HG03460 (cell line): ENCODE measurements around the gene HK1.

Experiments used
- ATAC-seq: cut with Tn5 transposase; IDR thresholded peaks from one replicate; pipeline ENCODE4 v1.9.1; 2021; ENCODE audit not compliant: unreplicated experiment

The HK1 gene

DNA sequence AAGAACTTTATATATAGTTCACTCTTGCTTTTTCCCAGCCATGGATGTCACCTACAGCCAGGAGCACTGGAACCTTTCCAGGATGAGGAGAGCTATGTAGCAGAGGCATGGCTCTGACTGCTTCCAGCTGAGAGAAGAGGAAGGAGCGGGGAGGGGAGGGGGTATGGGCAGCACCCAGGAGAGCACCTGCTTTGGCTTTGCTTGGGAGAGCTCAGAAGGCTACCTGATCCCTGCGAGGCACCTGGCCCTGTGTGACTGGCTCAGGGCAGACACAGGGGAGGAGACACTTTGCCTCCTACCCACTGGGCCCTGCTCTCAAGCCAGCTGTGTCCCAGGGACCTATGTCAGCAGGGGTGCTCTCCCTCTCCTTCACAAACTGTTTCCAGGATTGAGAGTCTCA, 67.1 kb downstream of the HK1 start:
- ATAC-seq = no peak

DNA sequence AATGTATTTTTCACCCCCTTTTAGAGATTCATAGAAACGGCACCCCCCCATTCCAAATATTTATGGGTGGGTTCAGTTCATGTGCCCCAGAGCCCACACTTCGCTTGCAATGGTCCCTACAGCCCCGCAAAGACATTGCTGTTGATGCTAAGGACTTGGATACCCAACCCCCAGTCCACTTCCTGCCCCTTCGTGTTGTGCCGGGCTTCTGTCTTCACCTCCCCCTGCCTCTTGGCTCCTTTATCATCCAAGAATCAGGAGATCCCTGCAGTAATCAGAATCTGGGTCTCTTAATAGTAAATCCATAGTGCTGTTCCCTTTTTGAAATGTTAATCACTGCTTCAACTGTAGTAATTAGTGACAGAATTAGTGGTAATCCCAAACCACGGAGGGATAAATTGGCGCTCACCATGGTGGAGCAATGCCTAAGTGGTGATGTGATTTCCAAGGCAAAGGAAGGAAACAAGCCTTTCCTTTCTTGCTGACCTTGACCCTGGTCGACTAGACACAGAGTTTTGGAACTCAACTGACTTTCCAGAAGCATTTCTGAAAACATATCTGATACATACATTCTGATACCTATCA, 67.7 kb downstream of the HK1 start:
- no peak for ATAC-seq

DNA sequence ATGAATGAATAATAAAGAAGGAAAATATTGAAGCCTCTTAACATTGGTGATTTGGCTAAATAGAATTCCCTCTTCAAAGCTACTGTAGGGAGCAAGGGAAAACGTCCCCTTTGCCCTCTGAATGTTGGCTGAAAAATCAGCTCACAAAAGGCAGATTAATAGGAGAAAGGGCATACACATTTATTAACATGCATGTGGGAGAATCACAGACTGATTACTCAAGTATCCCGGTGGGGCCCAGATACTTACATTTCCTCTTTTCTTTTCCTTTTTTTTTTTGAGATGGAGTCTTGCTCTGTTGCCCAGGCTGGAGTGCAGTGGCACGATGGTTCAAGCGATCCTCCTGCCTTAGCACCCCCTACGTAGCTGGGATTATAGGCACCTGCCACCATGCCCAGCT, 68.5 kb downstream of the HK1 start:
- no peak for ATAC-seq

DNA sequence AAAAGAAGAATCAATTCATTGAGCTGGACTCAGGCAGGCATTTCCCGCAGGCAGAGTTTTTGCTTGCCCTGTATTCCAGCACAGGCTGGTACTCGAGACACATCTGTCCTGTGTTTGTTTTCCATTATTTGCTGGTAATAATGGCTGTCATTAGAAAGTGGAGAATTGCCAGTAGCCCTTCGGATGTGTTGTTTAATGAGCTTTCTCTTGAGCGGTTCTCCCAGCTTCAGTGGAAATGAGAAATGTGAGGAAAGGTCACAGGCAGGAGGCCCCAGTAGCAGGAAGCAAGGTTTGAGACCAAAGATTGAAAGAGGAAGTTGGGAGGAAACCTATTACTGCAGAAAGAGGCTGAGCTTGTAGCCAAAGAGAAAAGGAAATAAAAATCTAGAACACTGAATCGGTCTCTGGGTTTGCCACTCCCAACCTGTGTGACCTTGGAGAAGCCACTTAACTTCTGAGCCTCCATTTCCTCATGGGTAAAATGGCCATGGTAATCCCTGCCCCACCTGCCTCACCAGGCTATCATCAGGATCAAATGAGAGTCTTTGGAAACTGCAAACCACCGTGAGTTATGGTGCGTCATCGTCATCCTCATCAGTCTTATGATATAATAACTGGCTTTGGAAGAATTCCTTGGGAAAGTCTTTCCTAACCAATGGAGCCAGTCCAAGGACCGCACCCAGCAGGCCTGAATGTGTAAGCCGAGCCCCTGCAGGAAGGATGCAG, 70.7 kb downstream of the HK1 start:
- ATAC-seq = no peak

DNA sequence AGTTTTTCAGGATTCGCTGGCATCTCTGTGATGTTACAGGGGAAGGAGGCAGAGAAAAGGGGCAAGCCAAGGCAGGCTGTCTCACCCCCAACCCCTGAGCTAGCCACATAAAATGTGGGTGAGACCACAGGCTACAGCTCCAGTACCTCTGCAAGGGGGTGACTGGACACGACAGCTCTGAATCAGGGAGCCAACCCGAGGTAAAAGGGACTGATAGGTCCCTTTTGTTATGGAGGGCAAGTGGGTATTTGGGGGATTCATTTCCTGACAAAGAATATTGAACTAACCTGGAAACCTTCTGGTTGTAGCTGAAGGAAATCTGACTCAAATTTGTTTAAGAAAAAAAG, 71.2 kb downstream of the HK1 start:
- no peak for ATAC-seq

DNA sequence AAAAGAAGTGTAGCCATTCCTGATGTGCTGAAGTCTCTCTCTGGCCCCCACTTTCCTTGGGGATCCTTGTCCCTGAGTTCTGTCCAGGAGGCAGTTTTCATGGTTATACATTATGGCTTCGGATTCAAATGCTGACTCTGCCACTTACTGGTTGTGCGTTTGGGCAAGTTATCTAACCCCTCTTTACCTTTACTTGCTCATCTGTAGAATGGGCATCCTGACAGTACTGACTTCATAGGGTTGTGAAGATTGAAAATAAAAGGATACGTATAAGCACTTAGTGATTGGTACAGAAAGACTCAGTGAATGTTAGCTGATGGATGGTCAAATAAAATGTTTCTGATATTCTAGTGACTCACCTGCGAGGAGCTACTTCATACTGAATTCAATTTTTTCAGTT, 73.3 kb downstream of the HK1 start:
- no peak for ATAC-seq

DNA sequence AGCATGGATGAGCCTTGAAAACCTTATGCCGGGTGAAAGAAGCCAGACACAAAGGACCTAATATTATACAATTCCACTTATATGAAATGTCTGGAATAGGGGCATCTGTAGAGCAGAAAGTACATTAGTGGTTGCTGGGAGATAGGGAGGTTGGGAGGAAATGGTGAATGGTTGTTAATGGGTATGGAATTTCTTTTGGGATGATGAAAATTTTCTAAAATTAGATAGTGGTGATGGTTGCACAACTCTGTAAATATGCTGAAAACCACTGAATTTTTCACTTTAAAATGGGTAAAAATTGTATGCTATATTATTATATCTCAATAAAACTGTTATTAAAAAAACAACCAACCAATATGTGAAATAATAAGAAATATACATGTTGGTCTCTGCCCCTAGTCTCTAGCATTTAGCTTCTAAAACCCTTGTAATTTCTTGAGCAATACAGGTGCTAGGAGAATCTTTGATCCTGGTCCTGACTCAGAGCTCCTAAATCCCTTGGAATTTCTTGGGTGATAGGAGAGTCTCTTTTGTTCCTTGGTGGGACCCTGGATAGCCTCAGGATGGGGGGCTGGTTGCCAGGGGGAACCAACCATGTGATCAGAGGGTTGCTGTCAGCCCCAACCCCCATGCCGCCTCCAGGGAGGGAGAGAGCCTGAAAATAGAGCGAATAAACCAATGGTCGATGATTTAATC, 74.4 kb downstream of the HK1 start:
- ATAC-seq = no peak

DNA sequence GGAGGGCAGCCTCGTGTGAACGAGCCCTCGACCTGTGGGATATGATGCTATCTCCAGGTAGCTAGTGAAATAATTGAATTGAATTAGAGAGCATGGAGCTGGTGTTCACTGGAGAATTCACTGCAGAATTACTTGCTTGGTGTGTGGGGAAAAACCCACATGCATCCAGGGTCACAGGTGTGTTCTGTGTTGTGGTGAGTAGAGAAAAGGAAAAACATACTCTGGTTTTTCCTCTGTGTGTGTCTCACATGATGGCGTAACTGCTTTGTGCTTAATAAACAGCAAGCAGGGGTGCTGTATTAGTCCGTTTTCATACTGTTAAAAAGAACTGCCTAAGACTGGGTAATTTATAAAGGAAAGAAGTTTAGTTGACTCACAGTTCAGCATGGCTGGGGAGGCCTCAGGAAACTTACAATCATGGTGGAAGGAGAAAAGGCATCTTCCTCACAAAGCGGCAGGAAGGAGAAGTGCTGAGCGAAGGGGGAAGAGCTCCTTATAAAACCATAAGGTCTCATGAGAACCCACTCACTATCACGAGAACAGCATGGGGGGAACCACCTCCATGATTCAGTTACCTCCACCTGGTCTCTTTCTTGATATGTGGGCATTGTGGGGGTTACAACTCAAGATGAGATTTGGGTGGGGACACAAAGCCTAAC, 75.8 kb downstream of the HK1 start:
- ATAC-seq = no peak

DNA sequence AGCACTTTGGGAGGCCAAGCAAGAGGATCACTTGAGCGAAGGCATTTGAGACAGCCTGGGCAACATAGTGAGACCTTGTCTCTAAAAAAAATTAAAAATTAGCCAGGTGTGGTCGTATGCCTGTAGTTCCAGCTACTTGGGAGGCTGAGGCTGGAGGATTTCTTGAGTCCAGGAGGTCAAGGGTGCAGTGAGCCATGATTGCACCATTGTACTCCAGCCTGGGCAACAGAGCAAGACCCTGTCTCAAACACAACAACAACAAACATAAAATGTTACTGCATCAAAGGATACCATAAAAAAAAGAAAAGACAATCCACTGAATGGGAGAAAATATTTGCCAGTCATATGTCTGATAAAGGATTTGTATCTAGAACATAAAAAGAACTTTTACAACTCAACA, 77.9 kb downstream of the HK1 start:
- no peak for ATAC-seq

DNA sequence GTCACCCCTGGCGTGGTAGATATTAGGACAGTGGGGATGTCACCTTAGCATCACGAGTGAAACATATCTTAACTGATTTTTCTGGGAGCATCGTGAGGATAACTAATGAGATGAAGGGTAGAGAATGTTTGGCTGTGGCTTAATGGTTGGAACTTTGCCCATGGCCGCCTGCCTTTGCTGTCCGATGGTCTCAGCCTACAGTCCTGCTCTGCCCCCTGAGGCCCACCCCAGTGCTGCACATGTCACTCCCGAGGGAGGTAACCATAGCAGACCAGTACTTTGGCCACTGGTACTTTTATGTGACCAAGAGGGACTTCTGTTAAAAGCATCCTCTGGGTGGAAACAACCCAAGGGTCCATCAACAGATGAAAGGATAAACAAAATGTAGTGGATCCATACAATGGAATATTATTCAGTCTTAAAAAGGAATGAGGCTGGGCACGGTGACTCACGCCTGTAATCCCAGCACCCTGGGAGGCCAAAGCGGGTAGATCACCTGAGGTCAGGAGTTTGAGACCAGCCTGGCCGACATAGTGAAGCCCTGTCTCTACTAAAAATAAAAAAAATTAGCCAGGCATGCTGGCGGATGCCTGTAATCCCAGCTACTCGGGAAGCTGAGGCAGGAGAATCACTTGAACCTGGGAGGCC, 80.0 kb downstream of the HK1 start:
- no peak for ATAC-seq

DNA sequence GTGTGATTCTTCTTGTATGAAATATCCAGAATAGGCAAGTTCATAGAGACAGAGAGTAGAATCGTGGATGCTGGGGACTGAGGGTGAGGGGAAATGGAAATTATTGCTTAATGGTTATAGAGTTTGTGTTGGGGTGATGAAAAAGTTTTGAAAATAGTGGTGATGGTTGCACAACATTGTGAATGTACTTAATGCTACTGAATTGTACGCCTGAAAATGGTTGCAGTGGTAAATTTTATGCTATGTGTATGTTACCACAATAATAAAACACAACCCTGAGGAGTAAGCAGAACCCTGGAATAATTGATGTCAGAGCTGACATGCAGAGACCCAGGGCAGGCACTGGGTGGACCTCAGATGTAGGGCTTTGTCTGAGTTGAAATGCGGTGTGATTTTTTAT, 80.9 kb downstream of the HK1 start:
- no peak for ATAC-seq

DNA sequence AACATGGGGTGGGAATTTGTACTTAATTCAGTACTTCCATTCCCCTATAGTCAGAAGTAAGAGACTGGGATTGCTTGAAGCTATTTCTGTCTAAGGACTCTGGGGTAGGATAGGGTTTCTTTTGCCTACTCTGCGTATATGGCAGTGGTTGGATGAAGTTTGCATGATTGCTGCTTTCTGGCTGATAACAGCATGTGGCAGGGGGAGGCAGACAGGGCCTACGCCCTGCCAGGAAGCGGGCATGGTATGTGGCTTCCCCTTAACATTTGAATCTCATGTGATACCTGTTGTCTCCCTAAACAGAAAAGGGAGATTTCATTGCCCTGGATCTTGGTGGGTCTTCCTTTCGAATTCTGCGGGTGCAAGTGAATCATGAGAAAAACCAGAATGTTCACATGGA, 81.3 kb downstream of the HK1 start:
- no peak for ATAC-seq

DNA sequence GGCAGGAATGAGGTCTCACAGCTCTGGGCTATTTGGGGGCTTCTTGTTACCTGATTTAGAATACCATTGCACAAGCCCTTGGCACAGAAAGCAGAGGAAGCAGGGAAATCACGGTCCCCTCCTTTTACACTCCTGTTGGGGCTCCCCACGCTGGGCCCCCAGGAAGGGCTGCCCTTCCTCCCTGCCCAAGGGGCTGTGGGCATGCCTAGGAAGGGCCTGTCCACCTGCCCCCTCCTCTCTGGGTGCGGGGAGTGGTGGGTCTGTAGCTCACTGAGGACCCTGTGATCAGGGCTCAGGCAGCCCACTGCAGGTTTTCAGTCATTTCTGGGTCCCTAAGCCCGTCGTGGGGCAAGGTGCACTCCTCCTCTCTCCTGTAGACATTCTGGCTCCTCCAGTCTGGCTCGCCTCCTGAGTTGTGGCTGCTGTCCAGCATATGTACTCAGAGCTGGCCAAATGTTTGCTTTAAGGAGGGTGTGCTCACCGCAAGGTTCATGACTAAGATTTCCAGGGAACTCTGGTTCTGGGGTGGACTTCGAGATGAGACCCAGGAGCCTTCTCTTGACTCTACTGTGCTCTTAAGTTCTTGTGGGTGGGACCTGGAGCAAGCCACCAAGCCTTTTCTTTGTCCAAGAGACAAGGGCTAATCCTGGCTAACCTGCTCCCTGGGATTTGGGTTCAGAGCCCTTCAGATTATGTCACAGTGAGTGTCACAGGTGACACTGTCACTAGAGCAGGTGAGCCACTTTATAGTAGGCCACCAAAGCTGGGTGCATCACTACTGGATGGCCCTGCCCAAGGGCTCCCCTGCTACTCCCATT, 82.4 kb downstream of the HK1 start:
- no peak for ATAC-seq

DNA sequence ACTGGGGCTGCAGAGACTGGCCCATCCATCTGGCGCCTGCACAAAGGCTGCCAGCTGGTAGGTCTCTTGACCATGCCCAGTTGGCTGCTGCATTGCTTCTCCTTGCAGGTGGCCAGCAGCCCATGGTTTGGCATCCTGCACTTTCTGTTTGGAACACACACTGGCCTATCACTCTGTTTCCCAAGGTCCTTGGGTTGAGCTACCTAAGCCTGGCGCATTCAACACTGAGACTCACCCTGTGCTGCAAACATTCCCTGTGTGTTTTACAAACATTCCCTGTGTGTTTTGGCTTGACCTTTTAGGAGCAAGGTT, 83.0 kb downstream of the HK1 start:
- ATAC-seq = no peak

DNA sequence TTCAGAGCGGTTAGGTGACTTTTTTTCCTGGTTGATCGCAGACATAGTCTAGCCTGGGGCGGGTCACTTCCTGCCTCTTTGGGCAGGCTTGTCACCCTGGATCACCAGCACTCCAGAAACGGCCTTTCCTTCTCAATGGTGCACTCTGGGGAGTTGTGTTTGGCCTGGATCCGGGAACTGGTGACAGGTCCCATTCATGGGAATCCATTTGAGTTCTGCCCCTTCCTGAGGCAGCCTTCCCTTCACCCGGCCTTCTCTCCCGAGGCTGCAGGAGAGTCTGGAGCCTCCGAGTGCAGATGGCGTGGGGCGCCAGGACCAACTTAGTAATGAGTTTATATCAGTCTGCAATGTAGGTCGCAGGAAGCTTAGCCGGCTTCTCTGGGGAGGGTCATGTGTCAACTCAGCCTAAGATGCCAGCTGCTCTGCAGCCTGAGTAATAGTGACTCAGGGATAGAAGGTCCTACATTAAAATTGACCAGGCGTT, 84.2 kb downstream of the HK1 start:
- ATAC-seq = no peak

DNA sequence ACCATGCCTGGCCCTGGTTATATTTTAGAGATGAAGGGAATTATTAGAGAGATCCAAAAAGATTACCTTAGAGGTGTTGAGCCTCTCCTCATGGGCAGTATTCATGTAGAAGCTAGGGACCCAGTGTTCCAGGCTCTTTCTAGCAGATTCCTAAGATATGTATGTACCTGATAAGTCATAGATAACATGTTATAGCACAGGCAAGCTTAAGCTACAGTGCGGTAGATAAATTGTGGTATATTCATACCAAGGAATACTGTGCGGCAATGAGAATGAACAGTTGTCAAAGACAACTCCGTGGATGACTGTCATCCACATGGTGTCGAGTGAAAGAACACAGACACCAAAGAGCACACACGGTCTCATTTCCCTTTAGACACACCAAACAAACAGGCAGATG, 85.4 kb downstream of the HK1 start:
- ATAC-seq = no peak

DNA sequence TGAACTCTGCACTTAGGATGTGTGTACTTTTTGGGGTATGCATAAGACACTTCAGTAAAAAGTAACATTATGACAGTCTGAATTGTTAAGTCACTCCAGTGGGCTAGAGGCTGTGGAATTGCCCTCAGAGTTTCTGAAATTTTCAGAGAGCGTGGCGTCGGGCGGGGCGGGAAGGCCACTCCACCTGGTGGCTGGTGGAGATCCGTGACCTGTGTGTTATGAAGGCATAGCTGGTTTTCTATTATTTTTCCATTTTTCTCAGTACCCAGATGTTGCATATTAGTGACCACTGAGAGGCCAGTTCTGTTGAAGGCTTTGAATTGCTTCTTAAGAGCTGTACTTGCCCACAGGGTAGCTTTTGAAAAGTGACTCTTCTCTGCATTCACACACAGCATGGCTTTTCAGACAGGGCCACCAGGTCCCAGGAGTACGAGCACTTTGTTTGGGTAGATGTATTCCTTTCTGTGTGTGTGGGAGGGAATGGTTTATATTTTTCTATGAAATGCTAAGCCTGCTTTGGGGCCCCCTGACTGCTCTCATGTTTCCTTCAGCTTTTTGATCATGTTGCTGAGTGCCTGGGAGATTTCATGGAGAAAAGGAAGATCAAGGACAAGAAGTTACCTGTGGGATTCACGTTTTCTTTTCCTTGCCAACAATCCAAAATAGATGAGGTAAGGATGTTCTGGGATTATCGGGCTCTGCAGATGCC, 86.1 kb downstream of the HK1 start:
- ATAC-seq = no peak

DNA sequence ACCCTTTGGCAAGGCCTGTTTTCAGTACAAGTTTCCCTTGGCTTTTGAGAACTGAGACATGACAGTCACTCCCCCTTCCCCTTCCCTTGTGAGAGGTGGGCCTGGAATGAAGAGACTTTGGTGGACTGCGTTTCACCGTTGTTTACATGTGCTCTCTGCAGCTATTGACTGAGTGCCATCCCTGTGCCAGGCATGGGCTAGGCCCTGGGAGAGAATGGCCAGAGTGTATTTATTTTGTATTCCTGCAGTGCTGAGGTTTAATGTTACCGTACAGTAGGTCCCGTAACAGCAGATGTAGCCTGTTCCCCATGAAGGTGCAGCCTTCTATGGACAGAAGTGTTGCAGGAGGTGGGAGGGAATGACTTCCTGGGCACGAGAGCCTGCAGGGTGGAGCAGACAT, 88.4 kb downstream of the HK1 start:
- ATAC-seq = no peak

DNA sequence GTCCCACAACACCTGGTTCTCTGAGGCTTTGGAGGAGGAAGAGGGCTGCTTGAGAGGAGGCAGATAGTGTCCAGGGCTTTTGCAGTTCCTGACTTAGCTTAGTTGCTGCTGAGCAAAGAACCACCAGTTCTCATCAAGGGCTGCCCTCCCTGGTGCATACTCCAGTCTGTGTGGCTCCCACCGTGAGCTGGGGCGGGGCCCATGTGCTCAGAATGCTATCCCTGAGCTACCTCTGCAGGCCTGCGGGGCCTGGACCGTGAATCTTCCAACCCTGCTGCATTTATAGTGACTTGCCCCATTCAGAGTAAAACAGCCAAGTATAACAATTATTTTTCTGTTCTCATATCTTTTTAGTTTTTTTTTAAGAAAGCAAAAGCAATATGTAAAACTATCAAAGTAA, 89.2 kb downstream of the HK1 start:
- ATAC-seq = no peak
